ENCODE results near the gene OGFOD3. TPM values are rescaled to one million over a fixed set of nuclear protein-coding genes. Genes with fewer than 3 reads are reported as not detected.

OGFOD3 gene
- total RNA-seq, 1 experiment from 2014 or later = 53.6 TPM

GRCh38 chr17:82356845-82357355 lies 61.5 kb downstream of the OGFOD3 start:
- no peaks in the 10 kb centered on the region for H3K79me2 ChIP-seq (ENCODE audit: insufficient read depth, low read length)
- POLR2A ChIA-PET = no interaction called here
- H3K9me3 ChIP-seq (ENCODE audit: control insufficient read depth in 1 of 2, insufficient read depth in 1 of 2, low read depth in 1 of 2, low read length in 2 of 2) = no peaks in the 10 kb centered on the region
- H3K27me3 ChIP-seq (ENCODE audit: insufficient read depth, low read length) = no peaks in the 10 kb centered on the region
- peaks cover 13 to 29% of the 10 kb centered on the region in 2 experiments; a peak in 3 of 4 replicates for H3K4me1 ChIP-seq (ENCODE audit: control insufficient read depth in 1 of 2, insufficient read depth in 2 of 2, low read length in 2 of 2)
- CTCF ChIA-PET = interaction anchor here (1.6 to 1.9 kb wide), 2 partner anchors 57 to 197 kb away, joined by 5 to 7 read pairs; no protein-coding TSS in a partner anchor
- H3K9me2 ChIP-seq (ENCODE audit: insufficient read depth) = no peaks in the 10 kb centered on the region
- H3K36me3 ChIP-seq (ENCODE audit: control insufficient read depth in 1 of 2, insufficient read depth in 2 of 2, low read length in 2 of 2) = no peaks in the 10 kb centered on the region
- H3K4me3 ChIP-seq (replicated peaks in 1 of 2; ENCODE audit: low read depth in 1 of 2, low read length in 2 of 2) = no peak overlapping the region
- DNase-seq (ENCODE audit: low read depth, low spot score) (no peak), ATAC-seq (peak; percentile 59)
- H3K4me2 ChIP-seq (ENCODE audit: low read length) = no peak overlapping the region
- intact Hi-C loops (cut with micrococcal nuclease) = no loop called here
- RAD21 ChIA-PET (ENCODE audit: low non-redundant PET in 1 of 2, low total read pairs in 2 of 2, uncharacterized antibody in 2 of 2, unreplicated experiment in 2 of 2) = no interaction called here
- H2AFZ ChIP-seq (ENCODE audit: low read depth, low read length, poor library complexity, severe bottlenecking) = no peak overlapping the region
- no peaks in the 10 kb centered on the region for H4K20me1 ChIP-seq (ENCODE audit: insufficient read depth)
- BruUV-seq (replicated peaks) = no TSS peak
- no peak overlapping the region for H3K27ac ChIP-seq (ENCODE audit: low read depth, low read length)
- H3K9ac ChIP-seq (ENCODE audit: low read length) = no peak overlapping the region
- TF ChIP-seq POLR2A (IDR thresholded peaks at IDR 0.05; ENCODE audit: borderline replicate concordance, extremely low read depth, insufficient read depth, insufficient read length) = no peak
- TF ChIP-seq SP1 (IDR thresholded peaks at IDR 0.05; ENCODE audit: low read depth) = no peak
- no peak for TF ChIP-seq MAX (IDR thresholded peaks at IDR 0.05)
- no peak for TF ChIP-seq YY1 (IDR thresholded peaks at IDR 0.05; ENCODE audit: extremely low read depth, insufficient replicate concordance, low read depth, low read length)
- TF ChIP-seq JUND (IDR thresholded peaks at IDR 0.05) = no peak
- TF ChIP-seq EZH2phosphoT487 (IDR thresholded peaks at IDR 0.05; ENCODE audit: borderline replicate concordance) = no peak
- no peak for TF ChIP-seq ZFX (IDR thresholded peaks at IDR 0.05)
- no peak for TF ChIP-seq POLR2AphosphoS5 (IDR thresholded peaks at IDR 0.05; ENCODE audit: low read depth, low read length)
- TF ChIP-seq CEBPB (IDR thresholded peaks at IDR 0.05; ENCODE audit: low read depth) = no peak
- no peak for TF ChIP-seq RAD21 (IDR thresholded peaks at IDR 0.05; ENCODE audit: low read depth)
- TF ChIP-seq TCF7L2 (IDR thresholded peaks at IDR 0.05; ENCODE audit: borderline replicate concordance, extremely low read depth, insufficient read depth, insufficient read length) = no peak
- no peak for TF ChIP-seq ZNF274 (IDR thresholded peaks at IDR 0.05; ENCODE audit: low read depth, low read length)
- TF ChIP-seq REST (IDR thresholded peaks at IDR 0.05; ENCODE audit: low read depth) = no peak
- no peak for TF ChIP-seq ATF3 (IDR thresholded peaks at IDR 0.05)
- TF ChIP-seq CTCF (IDR thresholded peaks at IDR 0.05 in 2 of 3, conservative IDR thresholded peaks at IDR 0.05 in 1 of 3; ENCODE audit: borderline replicate concordance in 1 of 3, insufficient read depth in 1 of 3, low read depth in 2 of 3, low read length in 2 of 3) = no peak
- no peak for TF ChIP-seq FOSL1 (IDR thresholded peaks at IDR 0.05; ENCODE audit: low read depth)
- TF ChIP-seq ZBTB33 (IDR thresholded peaks at IDR 0.05; ENCODE audit: extremely low read depth, insufficient replicate concordance, low read length) = no peak
- no peak for TF ChIP-seq EGR1 (IDR thresholded peaks at IDR 0.05; ENCODE audit: low read depth)

All from HCT116 (cell line).